ENCODE measurements around the gene DSG2.

Gene DSG2

GRCh38 chr18:31591628-31592027, 93.7 kb downstream of the DSG2 start, which contains the start of gene TTR:
Gene TTR (plus strand): TSS chr18:31591877. CDS start chr18:31591903, 26 bp downstream.
- DNase-seq: no peak

- no peak for DNase-seq
Measured at GRCh38 chr18:31592506-31593157, 94.7 kb downstream of the DSG2 start.

GRCh38 chr18:31595121-31595771, 97.3 kb downstream of the DSG2 start:
- DNase-seq: peak; percentile 75

GRCh38 chr18:31596081-31596872, 98.3 kb downstream of the DSG2 start:
- DNase-seq: peak; percentile 76

- DNase-seq: peak; percentile 28
Measured at GRCh38 chr18:31598021-31598805, 100.2 kb downstream of the DSG2 start.
